ENCODE data around the gene FABP3.

FABP3 gene

GRCh38 chr1:31373897-31374486, 1.1 kb upstream of the FABP3 start:
- TF ChIP-seq CTCF (IDR thresholded peaks at IDR 0.05) = no peak

GRCh38 chr1:31372751-31373055, 173 bp downstream of the FABP3 start:
- TF ChIP-seq CTCF (IDR thresholded peaks at IDR 0.05) = no peak

GRCh38 chr1:31372051-31372450, 825 bp downstream of the FABP3 start:
- no peak for TF ChIP-seq CTCF (IDR thresholded peaks at IDR 0.05)

- no peak for TF ChIP-seq CTCF (IDR thresholded peaks at IDR 0.05)
Observed at GRCh38 chr1:31371121-31371959, 1.5 kb downstream of the FABP3 start.

GRCh38 chr1:31370565-31370964, 2.3 kb downstream of the FABP3 start:
- TF ChIP-seq CTCF (IDR thresholded peaks at IDR 0.05) = no peak

- no peak for TF ChIP-seq CTCF (IDR thresholded peaks at IDR 0.05)
Observed at GRCh38 chr1:31370021-31370420, 2.9 kb downstream of the FABP3 start.

- no peak for TF ChIP-seq CTCF (IDR thresholded peaks at IDR 0.05)
Observed at GRCh38 chr1:31368611-31369107, 4.2 kb downstream of the FABP3 start.
